Measurements from ENCODE around the gene PKIB.

DNA sequence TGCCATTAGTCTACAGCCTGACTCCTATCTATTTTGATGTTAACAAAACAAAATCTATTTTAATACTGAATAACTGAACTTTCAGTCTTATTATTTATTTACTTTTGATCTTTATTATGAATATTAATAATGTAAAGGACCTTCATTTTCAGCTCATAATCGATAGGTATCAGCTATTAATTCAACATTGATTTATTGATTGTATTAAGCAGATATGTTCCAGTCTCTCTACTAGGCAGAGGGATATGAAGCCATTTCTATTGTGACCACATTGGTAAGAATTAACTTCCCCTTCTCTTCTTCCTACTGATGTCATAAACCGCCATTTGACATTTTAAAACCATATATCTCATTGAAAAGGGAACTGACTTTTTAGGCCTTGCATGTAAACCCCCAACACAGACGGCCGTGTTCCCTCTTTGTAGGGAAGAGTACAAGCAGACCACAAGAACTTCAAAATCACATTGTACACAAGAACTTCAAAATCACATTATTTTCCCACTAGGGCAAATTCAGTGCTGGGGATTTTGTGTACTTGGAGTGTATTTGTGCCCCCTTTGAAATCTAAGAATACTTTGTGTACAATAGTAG, 99.8 kb downstream of the PKIB start:
- TF ChIP-seq YY1 (IDR thresholded peaks at IDR 0.05; ENCODE audit: insufficient read depth, insufficient read length) (no peak), ZNF274 (IDR thresholded peaks at IDR 0.05; ENCODE audit: low read depth, low read length) (no peak)

All from NT2/D1 (cell line).